DMS 273 treated with DMSO at 0.1 percent for 48 hours (cell line): ENCODE results near the gene SPTBN1.

Experiments
- DNase-seq: peaks from one replicate; lab custom pipeline; 2025; lab: John Stamatoyannopoulos, UW

SPTBN1 gene

GRCh38 chr2:54574107-54574859, 118.2 kb downstream of the SPTBN1 start:
- no peak for DNase-seq

- DNase-seq = no peak
These were observed 118.7 kb downstream of the SPTBN1 start for GRCh38 chr2:54574860-54575247.

DNA sequence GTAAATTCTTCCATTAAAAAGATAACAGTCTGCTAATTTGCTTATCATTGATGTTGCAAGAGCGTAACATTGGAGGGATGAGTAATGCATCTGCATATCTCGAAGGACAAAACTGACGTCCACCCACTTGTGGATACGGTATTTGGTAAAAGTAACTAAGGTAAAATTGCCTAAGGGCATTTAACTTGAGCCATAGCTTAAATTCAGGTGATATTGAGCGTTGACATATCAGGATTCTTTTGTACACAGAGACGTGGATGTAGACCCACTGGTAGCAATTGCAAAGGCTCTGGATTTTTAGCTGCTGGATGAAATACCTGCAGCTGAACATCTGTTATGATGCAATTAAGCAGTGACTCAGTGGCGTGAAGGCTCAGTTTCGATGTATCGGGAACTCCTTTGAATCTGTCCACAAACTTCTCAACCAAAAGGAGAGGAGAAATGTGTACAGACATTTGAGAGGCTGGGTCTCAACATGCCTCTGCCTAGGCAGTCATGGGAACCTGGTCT, 119.3 kb downstream of the SPTBN1 start:
- no peak for DNase-seq

- DNase-seq = no peak
These were observed 120.9 kb downstream of the SPTBN1 start for GRCh38 chr2:54577035-54577434.

GRCh38 chr2:54577944-54578647, 122.0 kb downstream of the SPTBN1 start:
- DNase-seq = no peak

DNA sequence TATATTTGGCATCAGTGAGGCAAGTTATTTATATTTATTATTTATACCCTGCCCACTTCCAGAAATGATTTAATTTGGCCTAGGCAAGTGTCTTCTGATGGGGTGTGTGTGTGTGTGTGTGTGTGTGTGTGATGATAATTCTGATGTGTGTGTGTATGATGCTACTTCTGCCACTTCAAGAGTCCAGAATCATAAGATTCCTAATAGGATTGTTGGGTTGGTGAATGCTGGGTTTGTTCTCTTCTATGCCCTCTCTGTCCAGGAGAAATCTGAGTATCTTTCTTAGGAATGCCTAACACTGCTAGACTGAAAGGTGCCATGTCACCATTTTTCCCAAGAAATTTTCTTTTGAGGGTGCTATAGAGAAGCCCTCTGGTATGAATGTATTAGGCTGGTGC, 122.5 kb downstream of the SPTBN1 start:
- no peak for DNase-seq

GRCh38 chr2:54579061-54579681, 123.0 kb downstream of the SPTBN1 start:
- DNase-seq = no peak

DNA sequence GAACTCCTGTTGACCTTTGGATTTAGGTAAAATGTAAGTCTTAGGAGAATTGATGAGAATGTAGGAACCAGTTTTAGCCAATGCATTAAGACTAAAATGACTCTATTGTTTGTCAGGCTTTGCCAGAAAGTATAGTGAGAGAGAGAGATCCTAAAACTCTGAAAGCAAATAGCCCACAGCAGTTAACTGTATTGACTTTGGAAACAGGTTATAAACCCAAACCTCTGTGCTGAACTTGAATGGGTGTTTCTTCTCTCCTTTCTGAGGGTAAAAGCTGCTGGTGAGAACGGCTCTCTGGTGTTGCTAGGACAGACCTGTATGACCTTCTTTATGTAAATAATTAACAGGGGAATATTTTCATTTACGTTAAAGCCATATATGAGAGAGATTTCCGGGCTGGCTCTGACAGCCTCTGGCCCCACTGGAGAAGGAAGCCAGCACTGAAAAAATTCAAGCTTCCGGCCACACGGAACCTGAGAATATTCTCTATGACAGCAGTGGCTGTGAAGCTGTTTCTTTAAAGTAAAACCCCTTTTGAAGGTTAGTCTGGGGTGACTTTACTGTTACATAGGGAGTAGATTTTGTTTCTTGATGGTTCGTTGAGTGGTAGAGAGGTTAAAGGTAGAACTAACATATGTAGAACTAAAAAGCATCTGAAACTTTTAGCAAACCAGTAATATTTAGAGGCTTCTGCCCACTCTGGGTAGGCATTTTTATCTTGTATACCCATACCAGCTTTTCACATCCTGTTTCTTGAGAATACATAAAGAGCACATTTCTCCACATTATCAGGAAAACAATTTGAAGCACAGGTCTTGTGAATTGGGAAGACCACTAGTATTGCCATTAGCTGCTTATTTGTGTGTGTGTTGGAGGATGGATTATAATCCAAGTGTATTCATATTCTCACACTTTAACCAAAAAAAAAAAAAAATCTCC, 123.8 kb downstream of the SPTBN1 start:
- no peak for DNase-seq

GRCh38 chr2:54581326-54582039, 125.4 kb downstream of the SPTBN1 start:
- DNase-seq = peak; percentile 11

GRCh38 chr2:54582987-54583386, 126.9 kb downstream of the SPTBN1 start:
- DNase-seq = no peak

DNA sequence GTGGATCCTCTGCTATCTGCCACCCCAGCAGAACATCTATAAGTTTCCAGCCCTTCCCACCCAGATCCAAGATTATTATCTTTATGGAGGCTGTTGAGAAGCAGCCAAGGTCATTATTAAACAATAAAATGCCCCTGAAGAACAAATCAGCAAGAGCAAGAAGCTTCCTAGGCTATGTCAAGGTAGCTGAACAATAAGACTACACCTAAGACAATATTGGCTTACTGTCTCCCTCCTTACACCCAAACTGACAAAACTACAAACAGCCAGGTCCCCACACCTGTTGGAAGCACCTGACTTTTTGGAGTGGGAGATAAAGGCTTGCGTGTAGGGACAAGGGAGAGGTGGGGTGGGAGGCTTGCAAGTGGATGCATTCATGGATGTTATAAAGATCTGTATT, 128.5 kb downstream of the SPTBN1 start:
- DNase-seq = no peak

DNA sequence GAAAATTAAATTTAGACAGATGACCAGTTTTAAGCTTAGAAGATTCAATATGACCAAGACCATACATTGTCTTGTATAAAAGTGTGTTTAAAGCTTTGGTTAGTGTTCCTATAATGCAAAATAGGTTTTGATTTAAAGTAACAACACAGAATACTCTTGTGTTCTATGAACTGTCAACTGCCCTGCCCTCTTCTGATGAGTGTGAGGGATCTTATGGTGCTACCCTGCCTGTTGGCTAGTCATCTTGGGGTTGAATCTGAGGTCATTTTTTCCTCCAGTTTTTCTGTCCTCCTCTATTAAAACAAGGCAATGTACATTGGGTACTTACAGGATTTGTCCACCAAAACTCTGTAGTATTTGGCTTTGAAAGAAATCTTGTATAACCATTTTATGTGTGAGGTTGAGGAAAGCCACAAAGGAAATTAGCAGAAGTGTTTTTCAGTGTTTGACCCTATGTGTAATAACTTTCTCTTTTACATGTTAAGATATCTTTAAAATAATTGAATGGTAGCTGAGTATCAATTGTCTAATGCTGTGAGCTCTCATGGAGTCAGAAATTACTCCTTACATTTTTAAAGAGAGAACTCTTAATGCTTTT, 129.1 kb downstream of the SPTBN1 start:
- no peak for DNase-seq

DNA sequence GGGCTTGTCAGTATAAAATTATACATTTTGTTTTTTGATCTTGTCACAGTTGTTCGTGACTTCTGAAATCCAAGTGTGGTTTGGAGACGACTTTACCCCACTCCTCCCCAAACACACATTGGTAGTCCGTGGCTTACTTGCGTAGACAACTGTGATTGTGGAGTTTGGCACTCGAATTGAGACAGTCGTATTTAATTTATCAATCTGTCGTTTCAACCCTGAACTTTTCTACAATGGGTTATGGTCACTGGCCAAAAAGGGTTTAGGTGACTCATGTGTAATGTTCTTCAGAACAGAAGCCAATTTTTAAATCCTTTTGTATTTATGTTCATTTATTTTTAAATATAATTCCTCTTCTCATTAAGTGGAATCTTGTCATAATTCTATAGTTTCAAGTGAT, 129.9 kb downstream of the SPTBN1 start:
- no peak for DNase-seq

DNA sequence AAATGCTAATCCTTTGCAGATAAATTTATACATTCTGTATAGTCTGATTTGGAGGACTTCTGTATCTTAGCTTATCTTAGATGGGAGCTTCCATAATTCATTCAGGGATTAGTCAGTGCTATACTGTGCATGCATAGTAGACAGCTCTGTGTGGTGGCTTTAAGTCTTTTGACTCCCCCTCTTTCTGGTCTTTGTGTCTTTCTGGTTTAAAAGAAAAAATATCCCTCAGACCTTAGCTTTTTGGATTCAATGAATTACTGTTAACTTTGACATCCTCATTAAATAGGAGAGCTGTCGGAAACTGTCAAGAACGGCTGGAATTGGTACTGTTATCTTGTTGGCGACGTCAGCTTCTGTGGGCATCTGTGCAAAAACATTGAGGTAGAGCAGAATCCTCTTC, 130.4 kb downstream of the SPTBN1 start:
- DNase-seq = no peak

DNA sequence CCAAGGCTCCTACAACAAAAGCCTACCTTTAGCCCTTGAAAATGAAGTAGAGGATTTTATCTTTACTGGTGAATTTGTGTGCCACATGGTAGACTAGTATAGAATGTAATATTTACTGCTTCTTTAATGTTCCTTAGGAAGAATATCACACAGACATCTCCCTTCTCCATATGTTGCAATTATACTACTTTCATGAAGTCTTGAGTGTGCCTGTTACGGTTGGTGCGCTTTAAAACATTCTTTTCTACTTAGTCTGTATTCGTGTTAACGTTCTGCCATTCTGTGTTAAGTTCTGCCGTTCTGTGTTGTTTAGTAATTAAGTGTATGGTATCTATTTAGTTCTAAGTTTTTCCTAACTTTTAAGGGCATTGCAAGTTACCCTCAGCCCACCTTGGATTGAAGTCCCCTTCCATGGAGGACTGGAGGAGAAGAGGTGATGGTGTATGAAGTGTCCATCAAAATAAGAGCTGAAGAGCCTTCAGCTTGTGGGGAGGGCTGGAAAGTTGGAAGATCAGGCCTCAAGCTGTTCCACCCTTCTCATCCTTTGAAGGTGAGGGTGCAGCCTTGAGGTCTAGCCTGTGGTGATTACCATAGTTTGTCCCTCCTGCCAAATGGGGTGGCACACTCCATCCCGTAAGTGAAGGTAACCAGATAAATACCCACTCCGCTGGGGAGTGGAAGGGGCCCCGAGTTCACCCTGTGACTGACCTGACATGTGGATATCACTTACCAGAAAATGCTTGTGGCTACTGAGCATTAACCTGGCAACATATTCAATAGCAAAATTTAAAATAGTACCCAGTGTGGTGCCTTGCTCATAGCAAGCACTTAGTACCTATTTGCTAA, 131.3 kb downstream of the SPTBN1 start:
- no peak for DNase-seq

DNA sequence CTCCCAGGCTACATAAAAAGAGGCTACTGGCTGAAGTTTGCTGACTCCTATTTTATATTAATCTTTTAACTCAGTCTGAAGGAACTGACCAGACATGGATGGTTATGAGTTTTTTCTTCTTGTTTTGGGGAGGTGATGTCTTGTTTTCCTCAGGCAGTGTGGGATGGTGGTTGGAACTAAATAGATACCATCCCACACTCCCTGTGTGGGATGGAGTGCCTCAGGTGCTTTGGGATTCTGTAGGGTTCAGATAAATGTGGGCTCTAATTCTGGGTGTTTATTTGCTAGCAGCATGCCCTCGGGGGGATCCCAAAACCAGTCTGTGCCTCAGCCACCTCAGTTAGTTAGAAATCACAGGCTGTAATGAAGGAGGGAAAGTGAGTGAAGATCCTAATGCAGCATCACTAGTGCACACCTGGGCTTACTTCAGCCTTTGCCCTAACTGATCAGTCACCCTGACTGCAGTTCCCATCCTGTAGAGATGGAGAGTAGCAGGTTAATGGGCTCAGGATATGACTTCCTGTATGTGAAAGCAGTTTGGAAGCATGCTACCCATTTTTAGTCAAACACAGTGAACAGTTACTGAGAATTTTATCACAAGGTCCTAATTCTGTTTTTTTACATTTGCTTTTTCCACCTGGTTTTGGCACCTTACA, 132.2 kb downstream of the SPTBN1 start:
- DNase-seq = no peak

DNA sequence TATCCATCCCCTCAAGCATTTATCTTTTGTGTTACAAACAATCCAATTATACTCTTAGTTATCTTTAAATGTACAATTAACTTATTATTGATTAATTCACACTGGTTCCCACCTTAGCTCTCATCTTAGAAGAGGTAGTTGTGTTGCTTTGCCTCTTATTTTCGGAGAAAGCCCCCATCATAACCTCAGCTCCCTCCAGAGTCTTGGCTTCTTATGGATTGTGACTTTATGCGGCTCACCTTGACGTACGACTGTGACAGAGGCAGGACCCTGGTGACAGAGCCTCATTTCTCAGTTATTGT, 132.9 kb downstream of the SPTBN1 start:
- no peak for DNase-seq

GRCh38 chr2:54589340-54590215, 133.5 kb downstream of the SPTBN1 start:
- DNase-seq = no peak
